Measurements from ENCODE around the gene KRTAP4-9.
"Not testable (repeated sequence)": the region's sequence is repeated elsewhere in the genome, so short reads cannot be mapped to it uniquely, and the experiment has no call there.

KRTAP4-9 gene

GRCh38 chr17:41088760-41089352 lies 16.3 kb upstream of the KRTAP4-9 start:
- H3K27me3 ChIP-seq (ENCODE audit: control insufficient read depth in 5 of 5, insufficient read depth in 4 of 5, low read length in 5 of 5); H3K4me1 ChIP-seq (ENCODE audit: control insufficient read depth in 5 of 5, insufficient read depth in 5 of 5, low read length in 5 of 5); H3K9me3 ChIP-seq (ENCODE audit: control insufficient read depth in 5 of 5, low read length in 5 of 5); H3K9ac ChIP-seq (ENCODE audit: low read length in 5 of 5); H3K4me3 ChIP-seq (ENCODE audit: low read depth in 1 of 5, low read length in 5 of 5); H3K36me3 ChIP-seq (ENCODE audit: control insufficient read depth in 5 of 5, insufficient read depth in 5 of 5, low read length in 5 of 5); H3K27ac ChIP-seq (ENCODE audit: low read depth, low read length): not testable (repeated sequence)

- Histone ChIP-seq H3K4me3 (ENCODE audit: low read depth in 1 of 5, low read length in 5 of 5) (no peak overlapping the region), H3K27ac (ENCODE audit: low read depth, low read length) (no peak overlapping the region), H3K9me3 (ENCODE audit: control insufficient read depth in 5 of 5, low read length in 5 of 5) (no peaks in the 10 kb centered on the region), H3K27me3 (ENCODE audit: control insufficient read depth in 5 of 5, insufficient read depth in 4 of 5, low read length in 5 of 5) (peaks cover 0 to 2% (median 0%) of the 10 kb centered on the region in 5 donors), H3K4me1 (ENCODE audit: control insufficient read depth in 5 of 5, insufficient read depth in 5 of 5, low read length in 5 of 5) (no peaks in the 10 kb centered on the region), H3K9ac (ENCODE audit: low read length in 5 of 5) (no peak overlapping the region), H3K36me3 (ENCODE audit: control insufficient read depth in 5 of 5, insufficient read depth in 5 of 5, low read length in 5 of 5) (no peaks in the 10 kb centered on the region)
Observed at GRCh38 chr17:41096055-41096454, 9.1 kb upstream of the KRTAP4-9 start.

- Histone ChIP-seq H3K36me3 (ENCODE audit: control insufficient read depth in 5 of 5, insufficient read depth in 5 of 5, low read length in 5 of 5) (no peaks in the 10 kb centered on the region), H3K9me3 (ENCODE audit: control insufficient read depth in 5 of 5, low read length in 5 of 5) (no peaks in the 10 kb centered on the region), H3K27ac (ENCODE audit: low read depth, low read length) (no peak within 1 kb of the TSS), H3K9ac (ENCODE audit: low read length in 5 of 5) (no peak within 1 kb of the TSS), H3K27me3 (ENCODE audit: control insufficient read depth in 5 of 5, insufficient read depth in 4 of 5, low read length in 5 of 5) (peaks cover 0 to 2% (median 0%) of the 10 kb centered on the region in 5 donors), H3K4me3 (ENCODE audit: low read depth in 1 of 5, low read length in 5 of 5) (no peak within 1 kb of the TSS), H3K4me1 (ENCODE audit: control insufficient read depth in 5 of 5, insufficient read depth in 5 of 5, low read length in 5 of 5) (no peaks in the 10 kb centered on the region)
Observed at GRCh38 chr17:41098042-41098441, 7.1 kb upstream of the KRTAP4-9 start, which contains the start of gene KRTAP4-8. KRTAP4-8 (minus strand) TSS chr17:41098142; CDS start chr17:41098084, 58 bp downstream.

- no peaks in the 10 kb centered on the region for H3K9me3 ChIP-seq (ENCODE audit: control insufficient read depth in 5 of 5, low read length in 5 of 5)
- no peaks in the 10 kb centered on the region for H3K4me1 ChIP-seq (ENCODE audit: control insufficient read depth in 5 of 5, insufficient read depth in 5 of 5, low read length in 5 of 5)
- peaks cover 0 to 2% (median 0%) of the 10 kb centered on the region in 5 donors for H3K27me3 ChIP-seq (ENCODE audit: control insufficient read depth in 5 of 5, insufficient read depth in 4 of 5, low read length in 5 of 5)
- no peaks in the 10 kb centered on the region for H3K36me3 ChIP-seq (ENCODE audit: control insufficient read depth in 5 of 5, insufficient read depth in 5 of 5, low read length in 5 of 5)
- H3K4me3 ChIP-seq (ENCODE audit: low read depth in 1 of 5, low read length in 5 of 5), result no peak overlapping the region
- H3K9ac ChIP-seq (ENCODE audit: low read length in 5 of 5), result no peak overlapping the region
- H3K27ac ChIP-seq (ENCODE audit: low read depth, low read length), result no peak overlapping the region
Observed at GRCh38 chr17:41098481-41098880, 6.7 kb upstream of the KRTAP4-9 start.

- not testable (repeated sequence) for H3K9me3 ChIP-seq (ENCODE audit: control insufficient read depth in 5 of 5, low read length in 5 of 5); H3K27ac ChIP-seq (ENCODE audit: low read depth, low read length); H3K36me3 ChIP-seq (ENCODE audit: control insufficient read depth in 5 of 5, insufficient read depth in 5 of 5, low read length in 5 of 5); H3K4me3 ChIP-seq (ENCODE audit: low read depth in 1 of 5, low read length in 5 of 5); H3K27me3 ChIP-seq (ENCODE audit: control insufficient read depth in 5 of 5, insufficient read depth in 4 of 5, low read length in 5 of 5); H3K4me1 ChIP-seq (ENCODE audit: control insufficient read depth in 5 of 5, insufficient read depth in 5 of 5, low read length in 5 of 5); H3K9ac ChIP-seq (ENCODE audit: low read length in 5 of 5)
Observed at GRCh38 chr17:41099682-41100480, 5.3 kb upstream of the KRTAP4-9 start.

GRCh38 chr17:41101586-41102259 lies 3.5 kb upstream of the KRTAP4-9 start, which contains the start of gene KRTAP4-16:
KRTAP4-16 (minus strand) TSS chr17:41102209; CDS start chr17:41102209, 0 bp downstream.
- no peaks in the 10 kb centered on the region for H3K36me3 ChIP-seq (ENCODE audit: control insufficient read depth in 5 of 5, insufficient read depth in 5 of 5, low read length in 5 of 5)
- H3K4me3 ChIP-seq (ENCODE audit: low read depth in 1 of 5, low read length in 5 of 5), result no peak within 1 kb of the TSS
- no peaks in the 10 kb centered on the region for H3K9me3 ChIP-seq (ENCODE audit: control insufficient read depth in 5 of 5, low read length in 5 of 5)
- H3K4me1 ChIP-seq (ENCODE audit: control insufficient read depth in 5 of 5, insufficient read depth in 5 of 5, low read length in 5 of 5), result no peaks in the 10 kb centered on the region
- peaks cover 0 to 2% (median 0%) of the 10 kb centered on the region in 5 donors for H3K27me3 ChIP-seq (ENCODE audit: control insufficient read depth in 5 of 5, insufficient read depth in 4 of 5, low read length in 5 of 5)
- H3K27ac ChIP-seq (ENCODE audit: low read depth, low read length), result no peak within 1 kb of the TSS
- no peak within 1 kb of the TSS for H3K9ac ChIP-seq (ENCODE audit: low read length in 5 of 5)

GRCh38 chr17:41103896-41104295 lies 1.3 kb upstream of the KRTAP4-9 start:
- H3K36me3 ChIP-seq (ENCODE audit: control insufficient read depth in 5 of 5, insufficient read depth in 5 of 5, low read length in 5 of 5), result no peaks in the 10 kb centered on the region
- no peaks in the 10 kb centered on the region for H3K4me1 ChIP-seq (ENCODE audit: control insufficient read depth in 5 of 5, insufficient read depth in 5 of 5, low read length in 5 of 5)
- H3K27ac ChIP-seq (ENCODE audit: low read depth, low read length), result no peak overlapping the region
- no peak overlapping the region for H3K9ac ChIP-seq (ENCODE audit: low read length in 5 of 5)
- no peak overlapping the region for H3K4me3 ChIP-seq (ENCODE audit: low read depth in 1 of 5, low read length in 5 of 5)
- H3K27me3 ChIP-seq (ENCODE audit: control insufficient read depth in 5 of 5, insufficient read depth in 4 of 5, low read length in 5 of 5), result peaks cover 0 to 5% (median 0%) of the 10 kb centered on the region in 5 donors
- no peaks in the 10 kb centered on the region for H3K9me3 ChIP-seq (ENCODE audit: control insufficient read depth in 5 of 5, low read length in 5 of 5)

GRCh38 chr17:41104386-41105038 lies 677 bp upstream of the KRTAP4-9 start:
- H3K9me3 ChIP-seq (ENCODE audit: control insufficient read depth in 5 of 5, low read length in 5 of 5); H3K27me3 ChIP-seq (ENCODE audit: control insufficient read depth in 5 of 5, insufficient read depth in 4 of 5, low read length in 5 of 5); H3K9ac ChIP-seq (ENCODE audit: low read length in 5 of 5); H3K36me3 ChIP-seq (ENCODE audit: control insufficient read depth in 5 of 5, insufficient read depth in 5 of 5, low read length in 5 of 5); H3K27ac ChIP-seq (ENCODE audit: low read depth, low read length); H3K4me1 ChIP-seq (ENCODE audit: control insufficient read depth in 5 of 5, insufficient read depth in 5 of 5, low read length in 5 of 5); H3K4me3 ChIP-seq (ENCODE audit: low read depth in 1 of 5, low read length in 5 of 5): not testable (repeated sequence)

GRCh38 chr17:41107941-41108450 lies 2.8 kb downstream of the KRTAP4-9 start:
- Histone ChIP-seq H3K4me1 (ENCODE audit: control insufficient read depth in 5 of 5, insufficient read depth in 5 of 5, low read length in 5 of 5) (no peaks in the 10 kb centered on the region), H3K9me3 (ENCODE audit: control insufficient read depth in 5 of 5, low read length in 5 of 5) (peaks cover 0 to 2% (median 0%) of the 10 kb centered on the region in 5 donors), H3K36me3 (ENCODE audit: control insufficient read depth in 5 of 5, insufficient read depth in 5 of 5, low read length in 5 of 5) (no peaks in the 10 kb centered on the region), H3K4me3 (ENCODE audit: low read depth in 1 of 5, low read length in 5 of 5) (no peak overlapping the region), H3K9ac (ENCODE audit: low read length in 5 of 5) (no peak overlapping the region), H3K27ac (ENCODE audit: low read depth, low read length) (no peak overlapping the region), H3K27me3 (ENCODE audit: control insufficient read depth in 5 of 5, insufficient read depth in 4 of 5, low read length in 5 of 5) (peaks cover 0 to 2% (median 0%) of the 10 kb centered on the region in 5 donors)
